Measurements from ENCODE around the gene ST6GALNAC6. TPM values are rescaled to one million over a fixed set of nuclear protein-coding genes. Genes with fewer than 3 reads are reported as not detected.

ST6GALNAC6 gene
- total RNA-seq, 1 experiment from 2014 or later = 24.5 TPM

GRCh38 chr9:127860260-127860659 lies 39.1 kb downstream of the ST6GALNAC6 start:
- POLR2A ChIA-PET = no interaction called here
- Histone ChIP-seq H3K79me2 (ENCODE audit: insufficient read depth, low read length) (no peaks in the 10 kb centered on the region), H3K36me3 (ENCODE audit: control insufficient read depth in 1 of 2, insufficient read depth in 2 of 2, low read length in 2 of 2) (no peaks in the 10 kb centered on the region), H3K27me3 (ENCODE audit: insufficient read depth, low read length) (no peaks in the 10 kb centered on the region), H3K4me1 (ENCODE audit: control insufficient read depth in 1 of 2, insufficient read depth in 2 of 2, low read length in 2 of 2) (no peaks in the 10 kb centered on the region), H4K20me1 (ENCODE audit: insufficient read depth) (no peaks in the 10 kb centered on the region), H3K4me2 (ENCODE audit: low read length) (no peak overlapping the region), H3K9me3 (ENCODE audit: control insufficient read depth in 1 of 2, insufficient read depth in 1 of 2, low read depth in 1 of 2, low read length in 2 of 2) (no peaks in the 10 kb centered on the region), H3K9ac (ENCODE audit: low read length) (no peak overlapping the region), H2AFZ (ENCODE audit: low read depth, low read length, poor library complexity, severe bottlenecking) (no peak overlapping the region), H3K4me3 (replicated peaks in 1 of 2; ENCODE audit: low read depth in 1 of 2, low read length in 2 of 2) (no peak overlapping the region), H3K9me2 (ENCODE audit: insufficient read depth) (no peaks in the 10 kb centered on the region), H3K27ac (ENCODE audit: low read depth, low read length) (no peak overlapping the region)
- RAD21 ChIA-PET (ENCODE audit: low non-redundant PET in 1 of 2, low total read pairs in 2 of 2, uncharacterized antibody in 2 of 2, unreplicated experiment in 2 of 2) = no interaction called here
- TF ChIP-seq ZNF274 (IDR thresholded peaks at IDR 0.05; ENCODE audit: low read depth, low read length) (no peak), SRF (IDR thresholded peaks at IDR 0.05; ENCODE audit: low read depth) (no peak), CEBPB (IDR thresholded peaks at IDR 0.05; ENCODE audit: low read depth) (no peak), POLR2AphosphoS5 (IDR thresholded peaks at IDR 0.05; ENCODE audit: low read depth, low read length) (no peak), JUND (IDR thresholded peaks at IDR 0.05) (no peak), SP1 (IDR thresholded peaks at IDR 0.05; ENCODE audit: low read depth) (no peak), TCF7L2 (IDR thresholded peaks at IDR 0.05; ENCODE audit: borderline replicate concordance, extremely low read depth, insufficient read depth, insufficient read length) (no peak), ZFX (IDR thresholded peaks at IDR 0.05) (no peak), SIN3A (IDR thresholded peaks at IDR 0.05; ENCODE audit: low read depth) (no peak), ATF3 (IDR thresholded peaks at IDR 0.05) (no peak), ZBTB33 (IDR thresholded peaks at IDR 0.05; ENCODE audit: extremely low read depth, insufficient replicate concordance, low read length) (no peak), CTCF (IDR thresholded peaks at IDR 0.05 in 2 of 3, conservative IDR thresholded peaks at IDR 0.05 in 1 of 3; ENCODE audit: borderline replicate concordance in 1 of 3, insufficient read depth in 1 of 3, low read depth in 2 of 3, low read length in 2 of 3) (no peak), EZH2 (IDR thresholded peaks at IDR 0.05) (no peak), MAX (IDR thresholded peaks at IDR 0.05) (no peak), REST (IDR thresholded peaks at IDR 0.05; ENCODE audit: low read depth) (no peak)
- ATAC-seq = no peak
- intact Hi-C loops (cut with micrococcal nuclease) = no loop called here
- no peak for DNase-seq (ENCODE audit: low read depth, low spot score)
- CTCF ChIA-PET = no interaction called here
- no TSS peak for BruUV-seq (replicated peaks)
